PC-3 (cell line): ENCODE measurements around the gene ADCY5. TPM values are rescaled to one million over a fixed set of nuclear protein-coding genes. Genes with fewer than 3 reads are reported as not detected.

Experiments
- ATAC-seq: fragments of 200-7000 bp; cut with Tn5 transposase; 2 replicates; pipeline ENCODE4 v1.9.1; 2020; ENCODE audit warnings: mild to moderate bottlenecking, moderate library complexity
- BruUV-seq: library from RNA; stranded (reverse); fragments of 400-500 nt; replicated peaks from 2 replicates; lab custom pipeline; 2021; lab: Mats Ljungman, UMichigan
- CTCF ChIA-PET: fragments of 300-600 bp; sonication (Branson Sonifier 250); formaldehyde crosslinking; loops from one replicate; lab custom pipeline; 2022; ENCODE audit warnings: antibody characterized with exemption; lab: Charles Lee
- POLR2A ChIA-PET: fragments of 300-600 bp; sonication (Branson Sonifier 250); formaldehyde crosslinking; loops from one replicate; lab custom pipeline; 2022; ENCODE audit warnings: antibody characterized with exemption; ENCODE audit not compliant: unreplicated experiment; lab: Charles Lee
- DNase-seq: peaks from one replicate; pipeline ENCODE4 v3.0.0-alpha.2; 2015
- H2AFZ ChIP-seq: fragments of 300-600 bp; sonication (generic); 2 replicates; pipeline ENCODE4 v1.6.0; 2016; ENCODE audit warnings: antibody characterized with exemption, low read length
- H3F3A ChIP-seq: fragments of 300-600 bp; sonication (generic); one replicate; pipeline ENCODE4 v1.6.0; 2017; ENCODE audit warnings: antibody characterized with exemption, low read length, control low read depth, mild to moderate bottlenecking; ENCODE audit not compliant: unreplicated experiment
- H3K27ac ChIP-seq: fragments of 300-600 bp; sonication (generic); 2 replicates; pipeline ENCODE4 v1.5.1; 2016; ENCODE audit warnings: mild to moderate bottlenecking, low read length
- H3K27me3 ChIP-seq: fragments of 300-600 bp; sonication (generic); 2 replicates; pipeline ENCODE4 v1.6.1; 2016; ENCODE audit warnings: low read length, mixed read lengths
- H3K36me3 ChIP-seq: fragments of 300-600 bp; sonication (generic); 2 replicates; pipeline ENCODE4 v1.6.1; 2016; ENCODE audit warnings: low read depth, mixed run types, low read length, mixed read lengths
- H3K4me1 ChIP-seq: fragments of 300-600 bp; sonication (generic); 2 replicates; pipeline ENCODE4 v1.5.1; 2016; ENCODE audit warnings: low read length; ENCODE audit not compliant: insufficient read depth
- H3K4me2 ChIP-seq: fragments of 300-600 bp; sonication (generic); 2 replicates; pipeline ENCODE4 v1.6.0; 2016; ENCODE audit warnings: low read length
- H3K4me3 ChIP-seq: fragments of 300-600 bp; sonication (generic); 2 replicates; pipeline ENCODE4 v1.5.1; 2016; ENCODE audit warnings: mild to moderate bottlenecking, low read length, mixed read lengths
- H3K79me2 ChIP-seq: fragments of 300-600 bp; sonication (generic); 2 replicates; pipeline ENCODE4 v1.6.1; 2017; ENCODE audit warnings: low read length, mixed read lengths
- H3K9ac ChIP-seq: fragments of 300-600 bp; sonication (generic); 2 replicates; pipeline ENCODE4 v1.6.0; 2016; ENCODE audit warnings: mild to moderate bottlenecking, low read length
- H3K9me2 ChIP-seq: fragments of 300-600 bp; sonication (generic); replicated peaks from 2 replicates; pipeline ENCODE4 v1.6.1; 2016; ENCODE audit warnings: mixed run types, low read length, mixed read lengths
- H3K9me3 ChIP-seq: fragments of 300-600 bp; sonication (generic); 2 replicates; pipeline ENCODE4 v1.6.1; 2016; ENCODE audit warnings: low read length, mixed read lengths
- H4K20me1 ChIP-seq: fragments of 300-600 bp; sonication (generic); 2 replicates; pipeline ENCODE4 v1.6.1; 2016; ENCODE audit warnings: low read length, mixed read lengths
- CTCF ChIP-seq: fragments of 300-600 bp; sonication (generic); conservative IDR thresholded peaks from 2 replicates; pipeline ENCODE4 v1.5.1; 2017; ENCODE audit warnings: antibody characterized with exemption, low read depth, mild to moderate bottlenecking, low read length
- EZH2 ChIP-seq: fragments of 300-600 bp; sonication (generic); IDR thresholded peaks from one replicate; pipeline ENCODE4 v1.6.1; 2017; ENCODE audit warnings: antibody characterized with exemption, mild to moderate bottlenecking, low read length; ENCODE audit not compliant: unreplicated experiment
- EZH2phosphoT487 ChIP-seq: fragments of 300-600 bp; sonication (generic); IDR thresholded peaks from 2 replicates; pipeline ENCODE4 v1.6.1; 2018; ENCODE audit warnings: mild to moderate bottlenecking, antibody characterized with exemption, low read length, borderline replicate concordance
- intact Hi-C: fragments of 100-400 bp; cut with micrococcal nuclease; formaldehyde crosslinking; loops from 2 replicates; pipeline ENCODE4 v1.9.0; 2023
- total RNA-seq: library from RNA; depleted of rRNA; stranded (reverse); fragments of >200 nt; gene quantifications from 2 replicates; pipeline ENCODE4 v1.2.3, GENCODE V29; 2014

ADCY5 gene
- total RNA-seq, 1 experiment from 2014 or later, result not detected

- H4K20me1 ChIP-seq, result no peaks in the 10 kb centered on the region
- no peaks in the 10 kb centered on the region for H3K9me3 ChIP-seq
- H3K4me3 ChIP-seq, result no peak overlapping the region
- DNase-seq, result no peak
- no peaks in the 10 kb centered on the region for H3K79me2 ChIP-seq
- no peaks in the 10 kb centered on the region for H3F3A ChIP-seq
- POLR2A ChIA-PET, result interaction anchor here (0.6 kb wide), 1 partner anchor 13 kb away, joined by 4 read pairs; no protein-coding TSS in a partner anchor
- H3K27ac ChIP-seq, result no peak overlapping the region
- intact Hi-C loops, result no loop called here
- H3K4me1 ChIP-seq, result peaks cover 13% of the 10 kb centered on the region; the same call in 1 of the 2 replicates
- H3K9me2 ChIP-seq, result no peaks in the 10 kb centered on the region
- no peak; the same call in 1 of the 2 replicates for ATAC-seq
- H3K4me2 ChIP-seq, result no peak overlapping the region
- no TSS peak for BruUV-seq
- H3K9ac ChIP-seq, result no peak overlapping the region
- no peak overlapping the region for H2AFZ ChIP-seq
- TF ChIP-seq CTCF (no peak), EZH2 (no peak), EZH2phosphoT487 (no peak)
- no peaks in the 10 kb centered on the region for H3K36me3 ChIP-seq
- H3K27me3 ChIP-seq, result 0 out of 2 replicates have a peak, but pooled peaks cover 6% of the 10 kb centered on the region
- CTCF ChIA-PET, result no interaction called here
These were observed 164.4 kb downstream of the ADCY5 start for GRCh38 chr3:123284399-123285010.

- Histone ChIP-seq H3F3A (no peaks in the 10 kb centered on the region), H3K4me1 (peaks cover 13% of the 10 kb centered on the region; the same call in 1 of the 2 replicates), H3K36me3 (no peaks in the 10 kb centered on the region), H2AFZ (no peak overlapping the region), H3K27me3 (no peaks in the 10 kb centered on the region), H3K9me2 (no peaks in the 10 kb centered on the region), H3K9ac (no peak overlapping the region), H3K9me3 (no peaks in the 10 kb centered on the region), H3K4me2 (no peak overlapping the region), H3K27ac (no peak overlapping the region), H4K20me1 (no peaks in the 10 kb centered on the region), H3K79me2 (no peaks in the 10 kb centered on the region), H3K4me3 (no peak overlapping the region)
- CTCF ChIA-PET, result no interaction called here
- intact Hi-C loops, result no loop called here
- no TSS peak for BruUV-seq
- TF ChIP-seq EZH2phosphoT487, result no peak
- no peak for TF ChIP-seq EZH2
- TF ChIP-seq CTCF, result no peak
- POLR2A ChIA-PET, result no interaction called here
- ATAC-seq (no peak), DNase-seq (no peak)
These were observed 165.1 kb downstream of the ADCY5 start for GRCh38 chr3:123283657-123284398.

GRCh38 chr3:123283074-123283473 is 165.8 kb downstream of the ADCY5 start:
- Histone ChIP-seq H3K36me3 (no peaks in the 10 kb centered on the region), H3K9me2 (no peaks in the 10 kb centered on the region), H2AFZ (no peak overlapping the region), H3F3A (no peaks in the 10 kb centered on the region), H3K79me2 (no peaks in the 10 kb centered on the region), H3K4me2 (no peak overlapping the region), H3K4me1 (peaks cover 13% of the 10 kb centered on the region; the same call in 1 of the 2 replicates), H3K27ac (no peak overlapping the region), H4K20me1 (no peaks in the 10 kb centered on the region), H3K9ac (no peak overlapping the region), H3K27me3 (no peaks in the 10 kb centered on the region), H3K9me3 (no peaks in the 10 kb centered on the region), H3K4me3 (no peak overlapping the region)
- ATAC-seq, result no peak
- ChIA-PET POLR2A (no interaction called here), CTCF (no interaction called here)
- no peak for DNase-seq
- TF ChIP-seq EZH2phosphoT487 (no peak), EZH2 (no peak), CTCF (no peak)
- BruUV-seq, result no TSS peak
- intact Hi-C loops, result no loop called here
